Erythroblast (primary cell): Measurements from ENCODE around the gene CSNK1D.

Experiments
- GATA1 ChIP-seq: IDR thresholded peaks from 2 replicates; pipeline ENCODE4 v1.6.1; 2011; ENCODE audit warnings: low read depth, mild to moderate bottlenecking, control low read depth, low read length, moderate library complexity
- POLR2A ChIP-seq: IDR thresholded peaks from 2 replicates; pipeline ENCODE4 v1.6.1; 2011; ENCODE audit warnings: mild to moderate bottlenecking, low read length

- TF ChIP-seq GATA1 (no peak), POLR2A (no peak)
Observed at GRCh38 chr17:82276938-82277337, 3.4 kb upstream of the CSNK1D start.
